IMR-90 (cell line): ENCODE measurements around the gene UBA52. TPM values are rescaled to one million over a fixed set of nuclear protein-coding genes. Genes with fewer than 3 reads are reported as not detected.

Experiments used
- ATAC-seq: fragments of 200-7000 bp; cut with Tn5 transposase; 2 replicates; pipeline ENCODE4 v1.9.1; 2020; ENCODE audit warnings: low read depth, mild to moderate bottlenecking, moderate library complexity
- BruUV-seq: library from RNA; stranded (reverse); fragments of 400-500 nt; replicated peaks from 2 replicates; lab custom pipeline; 2021; lab: Mats Ljungman, UMichigan
- CTCF ChIA-PET: fragments of 300-600 bp; formaldehyde crosslinking; extraction: SDS; loops from one replicate; lab custom pipeline; 2021; ENCODE audit warnings: antibody characterized with exemption; lab: Yijun Ruan, JAX
- POLR2A ChIA-PET: fragments of 300-600 bp; sonication (Branson Sonifier 250); formaldehyde crosslinking; loops from one replicate; lab custom pipeline; 2022; ENCODE audit warnings: antibody characterized with exemption; ENCODE audit not compliant: unreplicated experiment; lab: Charles Lee
- DNase-seq: peaks from one replicate; pipeline ENCODE4 v3.0.0; 2013
- H2AFZ ChIP-seq: replicated peaks from 2 replicates; pipeline ENCODE3; 2013; ENCODE audit warnings: low read length, mild to moderate bottlenecking; ENCODE audit not compliant: poor library complexity
- H2AK5ac ChIP-seq: 2 replicates; pipeline ENCODE4 v1.6.1; 2013; ENCODE audit warnings: low read depth, low read length, inconsistent platforms
- H2AK9ac ChIP-seq: replicated peaks from 2 replicates; pipeline ENCODE3; 2013; ENCODE audit warnings: mild to moderate bottlenecking, low read depth, low read length, moderate library complexity; ENCODE audit not compliant: poor library complexity
- H2BK120ac ChIP-seq: 2 replicates; pipeline ENCODE4 v1.6.1; 2013; ENCODE audit warnings: low read depth, low read length, inconsistent platforms
- H2BK15ac ChIP-seq: 3 replicates; pipeline ENCODE4 v1.6.1; 2013; ENCODE audit warnings: low read depth, low read length, inconsistent platforms
- H2BK20ac ChIP-seq: 2 replicates; pipeline ENCODE4 v1.6.1; 2013; ENCODE audit warnings: low read depth, mild to moderate bottlenecking, inconsistent platforms, low read length, moderate library complexity
- H2BK5ac ChIP-seq: 2 replicates; pipeline ENCODE4 v1.6.1; 2013; ENCODE audit warnings: mild to moderate bottlenecking, low read depth, low read length, inconsistent platforms; ENCODE audit not compliant: poor library complexity, severe bottlenecking
- H3K14ac ChIP-seq: replicated peaks from 2 replicates; pipeline ENCODE4 v1.6.1; 2013; ENCODE audit warnings: low read depth, low read length, inconsistent platforms
- H3K18ac ChIP-seq: 2 replicates; pipeline ENCODE4 v1.6.1; 2013; ENCODE audit warnings: low read depth, low read length, control low read depth
- H3K23ac ChIP-seq: 2 replicates; pipeline ENCODE4 v1.6.1; 2013; ENCODE audit warnings: low read depth, low read length, inconsistent platforms
- H3K27ac ChIP-seq: 2 replicates; pipeline ENCODE4 v1.5.1; 2013; ENCODE audit warnings: mild to moderate bottlenecking, control low read depth, low read length; ENCODE audit not compliant: insufficient read depth
- H3K27me3 ChIP-seq: 2 replicates; pipeline ENCODE4 v1.6.1; 2013; ENCODE audit warnings: low read length; ENCODE audit not compliant: control insufficient read depth, insufficient read depth
- H3K36me3 ChIP-seq: 2 replicates; pipeline ENCODE4 v1.6.1; 2013; ENCODE audit warnings: low read length, mixed read lengths; ENCODE audit not compliant: control insufficient read depth, insufficient read depth
- H3K4ac ChIP-seq: 2 replicates; pipeline ENCODE4 v1.6.1; 2013; ENCODE audit warnings: low read depth, low read length, inconsistent platforms
- H3K4me1 ChIP-seq: 2 replicates; pipeline ENCODE4 v1.6.1; 2013; ENCODE audit warnings: low read length, mixed read lengths; ENCODE audit not compliant: control insufficient read depth, insufficient read depth
- H3K4me2 ChIP-seq: 2 replicates; pipeline ENCODE4 v1.6.1; 2013; ENCODE audit warnings: low read depth, mild to moderate bottlenecking, control low read depth, low read length, moderate library complexity
- H3K4me3 ChIP-seq: 2 replicates; pipeline ENCODE4 v1.5.1; 2013; ENCODE audit warnings: low read depth, mild to moderate bottlenecking, control low read depth, low read length, moderate library complexity; ENCODE audit not compliant: insufficient read depth
- H3K56ac ChIP-seq: 2 replicates; pipeline ENCODE4 v1.6.1; 2013; ENCODE audit warnings: low read length, inconsistent platforms; ENCODE audit not compliant: insufficient read depth; ENCODE audit errors: extremely low read depth
- H3K79me1 ChIP-seq, 2 experiments: 2 replicates each; pipeline ENCODE4 v1.6.1; 2013; ENCODE audit warnings: low read length in 2 of 2, inconsistent platforms in 1 of 2, low read depth in 1 of 2
- H3K9ac ChIP-seq: 2 replicates; pipeline ENCODE4 v1.6.1; 2013; ENCODE audit warnings: low read depth, low read length, control low read depth
- H3K9me1 ChIP-seq: 2 replicates; pipeline ENCODE4 v1.6.1; 2013; ENCODE audit warnings: low read length, inconsistent platforms; ENCODE audit not compliant: insufficient read depth
- H3K9me3 ChIP-seq: 2 replicates; pipeline ENCODE4 v1.6.1; 2013; ENCODE audit warnings: low read length; ENCODE audit not compliant: control insufficient read depth, insufficient read depth
- H4K20me1 ChIP-seq: 2 replicates; pipeline ENCODE4 v1.6.1; 2013; ENCODE audit warnings: low read length, inconsistent platforms; ENCODE audit not compliant: insufficient read depth
- H4K5ac ChIP-seq: 2 replicates; pipeline ENCODE4 v1.6.1; 2013; ENCODE audit warnings: mild to moderate bottlenecking, low read depth, low read length, control low read depth
- H4K8ac ChIP-seq, 2 experiments: 2 replicates each; pipeline ENCODE4 v1.6.1; 2013; ENCODE audit warnings: low read depth in 2 of 2, low read length in 2 of 2, control low read depth in 1 of 2, inconsistent platforms in 1 of 2
- H4K91ac ChIP-seq: 2 replicates; pipeline ENCODE4 v1.6.1; 2013; ENCODE audit warnings: low read depth, low read length, inconsistent platforms; ENCODE audit not compliant: insufficient read depth
- BHLHE40 ChIP-seq: fragments of 150-350 bp; IDR thresholded peaks from 2 replicates; pipeline ENCODE4 v1.6.1; 2016; ENCODE audit warnings: mild to moderate bottlenecking, low read depth, low read length
- CEBPB ChIP-seq: IDR thresholded peaks from 2 replicates; pipeline ENCODE4 v1.6.1; 2012; ENCODE audit warnings: low read depth, low read length, improper control_type of control experiment
- CHD1 ChIP-seq: IDR thresholded peaks from 2 replicates; pipeline ENCODE4 v1.6.1; 2012; ENCODE audit warnings: low read depth, low read length, improper control_type of control experiment
- CTCF ChIP-seq: conservative IDR thresholded peaks from 2 replicates; pipeline ENCODE4 v1.5.1; 2012; ENCODE audit warnings: mild to moderate bottlenecking, low read depth, low read length, improper control_type of control experiment
- ELK1 ChIP-seq: fragments of 150-350 bp; IDR thresholded peaks from 2 replicates; pipeline ENCODE4 v1.6.1; 2016; ENCODE audit warnings: low read depth, mild to moderate bottlenecking, low read length, moderate library complexity, borderline replicate concordance
- FOS ChIP-seq: fragments of 150-350 bp; IDR thresholded peaks from 2 replicates; pipeline ENCODE4 v1.6.1; 2016; ENCODE audit warnings: low read depth, low read length
- MAFK ChIP-seq: IDR thresholded peaks from 2 replicates; pipeline ENCODE4 v1.6.1; 2012; ENCODE audit warnings: low read depth, low read length, improper control_type of control experiment
- MAZ ChIP-seq: IDR thresholded peaks from 2 replicates; pipeline ENCODE4 v1.6.1; 2012; ENCODE audit warnings: low read depth, mild to moderate bottlenecking, low read length, improper control_type of control experiment, moderate library complexity, borderline replicate concordance
- MXI1 ChIP-seq: IDR thresholded peaks from 2 replicates; pipeline ENCODE4 v1.6.1; 2012; ENCODE audit warnings: low read depth, mild to moderate bottlenecking, low read length, moderate library complexity, borderline replicate concordance
- NFE2L2 ChIP-seq: fragments of 150-350 bp; IDR thresholded peaks from 2 replicates; pipeline ENCODE4 v1.6.1; 2016; ENCODE audit warnings: low read depth, mild to moderate bottlenecking, low read length
- POLR2A ChIP-seq: IDR thresholded peaks from 2 replicates; pipeline ENCODE4 v1.6.1; 2012; ENCODE audit warnings: mild to moderate bottlenecking, low read depth, low read length
- RAD21 ChIP-seq: IDR thresholded peaks from 2 replicates; pipeline ENCODE4 v1.6.1; 2012; ENCODE audit warnings: low read length, improper control_type of control experiment
- RCOR1 ChIP-seq: IDR thresholded peaks from 2 replicates; pipeline ENCODE4 v1.6.1; 2012; ENCODE audit warnings: mild to moderate bottlenecking, low read length, improper control_type of control experiment; ENCODE audit not compliant: insufficient replicate concordance
- RFX5 ChIP-seq: IDR thresholded peaks from 2 replicates; pipeline ENCODE4 v1.8.0; 2012; ENCODE audit warnings: low read depth, mild to moderate bottlenecking, low read length, moderate library complexity
- SMC3 ChIP-seq: fragments of 150-350 bp; IDR thresholded peaks from 2 replicates; pipeline ENCODE4 v1.6.1; 2016; ENCODE audit warnings: low read depth, mild to moderate bottlenecking, antibody characterized with exemption, low read length, moderate library complexity
- WGBS, 2 experiments: methylation state at CpG; one replicate each; pipeline versions ENCODE4 v1.1.5 to v1.1.7; 2013; ENCODE audit warnings: missing lambda C conversion rate in 2 of 2; ENCODE audit not compliant: insufficient read length in 1 of 2; ENCODE audit errors: extremely low coverage in 2 of 2; 5-methylcytosine and 5-hydroxymethylcytosine counted together
- dilution Hi-C: fragments of 300-500 bp; cut with HindIII; formaldehyde crosslinking; loops from one replicate; pipeline ENCODE4 v1.14.3; 2018; ENCODE audit warnings: low sequenced_read_pairs; ENCODE audit not compliant: unreplicated experiment
- in situ Hi-C: fragments of 300-500 bp; cut with MboI; formaldehyde crosslinking; loops from 3 replicates; pipeline ENCODE4 v1.14.3; 2019; ENCODE audit warnings: low sequenced_read_pairs, inconsistent platforms, mixed read lengths
- intact Hi-C: fragments of 100-400 bp; cut with micrococcal nuclease; formaldehyde crosslinking; loops from 2 replicates; pipeline ENCODE4 v1.10.0; 2022
- polyA plus RNA-seq, 3 experiments: library from polyadenylated mRNA; depleted of rRNA; stranded (reverse); fragments of >200 nt; gene quantifications; 2 replicates each; pipeline ENCODE4 v1.2.3, GENCODE V29; 2012; ENCODE audit warnings: low replicate concordance in 1 of 3
- total RNA-seq: library from RNA; depleted of rRNA; stranded (reverse); fragments of >200 nt; gene quantifications from 2 replicates; pipeline ENCODE4 v1.2.3, GENCODE V29; 2012
- TF ChIP-seq, protein P1 (sequence below): fragments of 150-350 bp; IDR thresholded peaks from 2 replicates; pipeline ENCODE4 v1.6.1; 2017; ENCODE audit warnings: mild to moderate bottlenecking, antibody characterized with exemption, low read length, low read depth

Gene UBA52
- total and polyA plus RNA-seq, 2 of the 4 experiments (the other 2 are of a cell fraction), result 1,030 to 3,008 TPM

GRCh38 chr19:18591735-18592385 lies 20.2 kb downstream of the UBA52 start:
- H3K56ac ChIP-seq, result no peak overlapping the region
- H3K14ac ChIP-seq, result no peak overlapping the region
- TF ChIP-seq NFE2L2 (no peak), SMC3 (no peak), RAD21 (no peak), BHLHE40 (no peak), CEBPB (no peak), ELK1 (no peak), CHD1 (no peak), CTCF (no peak), FOS (no peak), MAZ (no peak), MXI1 (no peak), MAFK (no peak), RCOR1 (no peak), POLR2A (no peak), RFX5 (no peak)
- TF ChIP-seq, protein P1, sequence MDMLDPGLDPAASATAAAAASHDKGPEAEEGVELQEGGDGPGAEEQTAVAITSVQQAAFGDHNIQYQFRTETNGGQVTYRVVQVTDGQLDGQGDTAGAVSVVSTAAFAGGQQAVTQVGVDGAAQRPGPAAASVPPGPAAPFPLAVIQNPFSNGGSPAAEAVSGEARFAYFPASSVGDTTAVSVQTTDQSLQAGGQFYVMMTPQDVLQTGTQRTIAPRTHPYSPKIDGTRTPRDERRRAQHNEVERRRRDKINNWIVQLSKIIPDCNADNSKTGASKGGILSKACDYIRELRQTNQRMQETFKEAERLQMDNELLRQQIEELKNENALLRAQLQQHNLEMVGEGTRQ, result no peak
- H3K4me3 ChIP-seq, result no peak overlapping the region
- no peak overlapping the region for H2BK20ac ChIP-seq
- peaks cover 4% of the 10 kb centered on the region for H3K36me3 ChIP-seq
- H3K4me1 ChIP-seq, result peaks cover 8% of the 10 kb centered on the region
- no TSS peak for BruUV-seq
- in situ Hi-C loops (no loop called here), dilution Hi-C loops (no loop called here), intact Hi-C loops (no loop called here)
- POLR2A ChIA-PET, result no interaction called here
- no peak overlapping the region for H4K8ac ChIP-seq
- H2BK5ac ChIP-seq, result no peak overlapping the region
- no peak overlapping the region for H2AK9ac ChIP-seq
- H3K27me3 ChIP-seq, result no peaks in the 10 kb centered on the region
- CTCF ChIA-PET, result interaction anchor here (0.6 kb wide), 1 partner anchor 184 kb away, joined by 7 read pairs; no protein-coding TSS in a partner anchor
- peaks cover 9% of the 10 kb centered on the region for H4K20me1 ChIP-seq
- H3K9ac ChIP-seq, result no peak overlapping the region
- peaks cover 6 to 20% of the 10 kb centered on the region in 2 experiments; a peak in 3 of 4 replicates for H3K79me1 ChIP-seq
- peaks cover 4% of the 10 kb centered on the region; the same call in 1 of the 2 replicates for H3K9me1 ChIP-seq
- H3K9me3 ChIP-seq, result no peaks in the 10 kb centered on the region
- H2BK15ac ChIP-seq, result no peak overlapping the region
- no peak overlapping the region for H2AK5ac ChIP-seq
- H3K18ac ChIP-seq, result no peak overlapping the region
- no peak overlapping the region for H3K4ac ChIP-seq
- DNase-seq (no peak), ATAC-seq (no peak)
- no peak overlapping the region for H3K23ac ChIP-seq
- WGBS, 2 experiments, result 90% methylated on average over 4 of the region's 22 CpGs; no CpG with 5 or more reads in 1 of the 2 experiments
- H2AFZ ChIP-seq, result no peak overlapping the region
- H4K91ac ChIP-seq, result no peak overlapping the region
- H3K4me2 ChIP-seq, result no peak overlapping the region
- H3K27ac ChIP-seq, result no peak overlapping the region
- H4K5ac ChIP-seq, result no peak overlapping the region
- no peak overlapping the region for H2BK120ac ChIP-seq
